ENCODE results near the gene PNPLA8.
"Not testable (repeated sequence)": the region's sequence is repeated elsewhere in the genome, so short reads cannot be mapped to it uniquely, and the experiment has no call there.

PNPLA8 gene

DNA sequence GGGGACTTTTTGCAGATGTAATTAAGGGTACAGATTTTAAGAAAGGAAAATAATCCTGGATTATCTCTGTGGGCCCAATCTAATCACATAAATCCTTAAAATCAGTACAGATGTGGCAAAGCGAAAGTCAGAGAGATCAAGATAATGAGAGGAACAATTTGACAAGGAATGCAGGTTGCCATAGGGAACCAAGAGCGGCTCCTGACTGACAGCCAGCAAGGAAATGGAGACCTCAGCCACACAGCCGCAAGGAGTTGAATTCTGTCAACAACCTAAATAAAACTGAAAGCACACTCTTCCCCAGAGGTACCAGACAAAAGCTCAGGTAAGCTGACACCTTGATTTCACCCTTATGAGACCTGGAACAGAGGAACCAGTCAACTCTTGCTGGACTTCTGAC, 3.4 kb upstream of the PNPLA8 start:
- DNase-seq (ENCODE audit: insufficient read length, low spot score), result no peak
- no peak for FAIRE-seq
- no peak for TF ChIP-seq POLR2A (IDR thresholded peaks at IDR 0.05; ENCODE audit: low read depth, low read length)

DNA sequence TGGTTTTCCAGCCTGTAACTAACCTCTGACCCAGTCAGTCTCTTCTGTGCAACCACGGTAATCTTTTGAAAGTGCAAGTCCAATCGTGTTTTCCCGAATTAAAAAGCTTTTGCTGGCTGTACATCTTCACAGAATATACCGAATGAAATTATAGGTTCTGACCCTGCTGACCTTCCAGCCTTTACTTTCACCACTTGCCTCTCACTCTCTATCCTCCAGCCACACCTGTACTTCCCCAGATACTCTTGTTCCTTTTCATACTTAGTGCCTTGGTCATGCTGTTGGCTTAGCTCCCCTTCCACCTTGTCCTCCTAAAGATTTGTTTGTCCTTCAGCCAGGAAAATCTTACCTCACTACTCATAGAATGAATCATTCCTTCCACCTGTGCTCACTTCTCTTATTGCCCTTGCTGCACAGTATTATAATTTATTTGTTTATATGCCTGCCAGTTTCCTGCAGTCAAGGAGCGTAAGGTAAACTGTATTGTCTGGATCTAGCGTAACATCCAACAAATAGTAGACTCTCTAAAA, 2.3 kb upstream of the PNPLA8 start:
- DNase-seq (ENCODE audit: insufficient read length, low spot score) (no peak), FAIRE-seq (no peak)
- TF ChIP-seq TAF1 (IDR thresholded peaks at IDR 0.05; ENCODE audit: low read depth, low read length) (no peak), SPI1 (IDR thresholded peaks at IDR 0.05; ENCODE audit: low read depth, low read length) (no peak), POU2F2 (IDR thresholded peaks at IDR 0.05; ENCODE audit: low read depth, low read length) (no peak), POLR2AphosphoS5 (IDR thresholded peaks at IDR 0.05; ENCODE audit: low read depth, low read length) (no peak), PAX5 (IDR thresholded peaks at IDR 0.05; ENCODE audit: insufficient read depth, low read length, severe bottlenecking) (no peak)

- TF ChIP-seq PAX5 (IDR thresholded peaks at IDR 0.05; ENCODE audit: insufficient read depth, low read length, severe bottlenecking), result no peak
- no peak for TF ChIP-seq POU2F2 (IDR thresholded peaks at IDR 0.05; ENCODE audit: low read depth, low read length)
- TF ChIP-seq POLR2AphosphoS5 (IDR thresholded peaks at IDR 0.05; ENCODE audit: low read depth, low read length), result no peak
- no peak for TF ChIP-seq TAF1 (IDR thresholded peaks at IDR 0.05; ENCODE audit: low read depth, low read length)
- TF ChIP-seq SPI1 (IDR thresholded peaks at IDR 0.05; ENCODE audit: low read depth, low read length), result no peak
- TF ChIP-seq POLR2A (IDR thresholded peaks at IDR 0.05; ENCODE audit: low read depth, low read length), result no peak
- FAIRE-seq (no peak), DNase-seq (ENCODE audit: insufficient read length, low spot score) (no peak)
Measured at GRCh38 chr7:108526768-108527017, 758 bp upstream of the PNPLA8 start.

DNA sequence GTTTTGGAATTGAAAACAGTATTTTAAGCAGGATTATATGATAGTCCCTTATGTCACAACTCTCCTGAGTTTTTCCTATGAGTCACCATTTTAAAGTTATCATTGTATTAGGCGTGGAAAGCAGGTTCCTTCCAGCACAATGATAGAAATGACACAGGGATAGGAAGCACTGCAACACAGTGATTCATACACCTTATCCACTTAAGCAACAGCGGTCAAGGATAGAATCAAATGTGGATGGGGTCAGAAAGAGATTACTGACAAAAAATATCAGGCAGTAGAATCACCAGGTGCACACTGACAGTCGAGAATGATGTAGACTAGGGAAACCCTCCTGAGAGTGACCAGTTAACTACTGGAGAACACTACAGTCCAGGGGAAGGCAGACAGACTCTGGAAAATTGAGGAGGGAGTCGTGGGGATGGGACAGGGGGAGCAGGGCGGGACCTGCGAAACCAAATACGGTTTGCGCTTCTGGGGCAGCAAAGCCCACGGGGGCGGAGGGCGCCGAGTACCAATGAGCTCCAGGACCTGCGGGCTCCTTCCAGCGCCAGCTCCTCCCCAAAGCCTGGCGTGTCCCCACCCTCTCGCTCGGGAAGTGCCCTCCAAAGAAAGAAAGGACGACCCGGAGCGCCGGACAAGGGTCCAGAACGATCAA, 479 bp downstream of the PNPLA8 start:
- DNase-seq (ENCODE audit: insufficient read length, low spot score) (no peak), FAIRE-seq (no peak)
- TF ChIP-seq POU2F2 (IDR thresholded peaks at IDR 0.05; ENCODE audit: low read depth, low read length) (no peak), POLR2AphosphoS5 (IDR thresholded peaks at IDR 0.05; ENCODE audit: low read depth, low read length) (no peak), PAX5 (IDR thresholded peaks at IDR 0.05; ENCODE audit: insufficient read depth, low read length, severe bottlenecking) (no peak), POLR2A (IDR thresholded peaks at IDR 0.05; ENCODE audit: low read depth, low read length) (no peak), TAF1 (IDR thresholded peaks at IDR 0.05; ENCODE audit: low read depth, low read length) (no peak), SPI1 (IDR thresholded peaks at IDR 0.05; ENCODE audit: low read depth, low read length) (no peak)

DNA sequence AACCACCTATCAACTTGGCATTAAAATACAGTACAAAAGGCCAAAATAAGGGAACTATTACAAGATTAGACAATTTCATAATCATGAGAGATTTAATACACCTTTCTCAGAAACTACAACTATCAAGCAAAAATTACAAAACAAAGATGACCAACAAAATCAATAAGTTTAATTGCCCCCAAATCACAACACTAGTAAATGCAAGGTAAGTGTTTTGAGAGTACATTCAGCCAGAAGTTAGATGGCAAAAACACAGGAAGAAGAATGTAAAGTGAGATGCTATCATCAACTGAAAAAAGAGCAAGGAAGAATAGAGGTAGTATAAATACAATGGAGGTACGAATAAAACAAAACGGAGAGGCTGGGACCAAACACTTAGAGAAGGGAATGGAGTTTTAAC, 3.2 kb downstream of the PNPLA8 start:
- FAIRE-seq, result no peak
- no peak for DNase-seq (ENCODE audit: insufficient read length, low spot score)
- no peak for TF ChIP-seq TAF1 (IDR thresholded peaks at IDR 0.05; ENCODE audit: low read depth, low read length)
- no peak for TF ChIP-seq POU2F2 (IDR thresholded peaks at IDR 0.05; ENCODE audit: low read depth, low read length)
- TF ChIP-seq PAX5 (IDR thresholded peaks at IDR 0.05; ENCODE audit: insufficient read depth, low read length, severe bottlenecking), result no peak
- TF ChIP-seq POLR2A (IDR thresholded peaks at IDR 0.05; ENCODE audit: low read depth, low read length), result no peak
- TF ChIP-seq POLR2AphosphoS5 (IDR thresholded peaks at IDR 0.05; ENCODE audit: low read depth, low read length), result no peak
- no peak for TF ChIP-seq SPI1 (IDR thresholded peaks at IDR 0.05; ENCODE audit: low read depth, low read length)

- DNase-seq (ENCODE audit: insufficient read length, low spot score) (no peak), FAIRE-seq (no peak)
- no peak for TF ChIP-seq POLR2AphosphoS5 (IDR thresholded peaks at IDR 0.05; ENCODE audit: low read depth, low read length)
- TF ChIP-seq SPI1 (IDR thresholded peaks at IDR 0.05; ENCODE audit: low read depth, low read length), result no peak
- TF ChIP-seq TAF1 (IDR thresholded peaks at IDR 0.05; ENCODE audit: low read depth, low read length), result no peak
- no peak for TF ChIP-seq POLR2A (IDR thresholded peaks at IDR 0.05; ENCODE audit: low read depth, low read length)
- TF ChIP-seq POU2F2 (IDR thresholded peaks at IDR 0.05; ENCODE audit: low read depth, low read length), result no peak
- no peak for TF ChIP-seq PAX5 (IDR thresholded peaks at IDR 0.05; ENCODE audit: insufficient read depth, low read length, severe bottlenecking)
Measured at GRCh38 chr7:108517951-108518350, 8.0 kb downstream of the PNPLA8 start.

DNA sequence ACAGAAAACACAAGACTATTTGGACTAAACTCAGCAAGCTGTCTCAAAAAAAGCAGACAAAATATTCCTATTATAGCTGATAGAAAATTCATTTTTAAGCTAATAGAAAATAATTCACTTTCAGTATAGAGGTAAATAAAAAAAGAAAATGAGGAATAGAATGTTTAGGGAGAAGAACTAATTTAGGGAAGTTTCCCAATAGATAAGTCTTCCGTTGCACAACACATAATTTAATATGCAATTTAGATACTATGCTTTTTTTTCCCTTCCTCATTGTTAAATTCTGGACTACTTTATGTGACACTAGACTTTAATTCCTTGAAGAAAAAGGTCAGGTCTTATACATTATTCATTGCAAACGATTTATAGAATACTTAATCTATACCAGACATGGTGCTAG, 10.3 kb downstream of the PNPLA8 start:
- TF ChIP-seq POU2F2 (IDR thresholded peaks at IDR 0.05; ENCODE audit: low read depth, low read length) (no peak), PAX5 (IDR thresholded peaks at IDR 0.05; ENCODE audit: insufficient read depth, low read length, severe bottlenecking) (no peak), SPI1 (IDR thresholded peaks at IDR 0.05; ENCODE audit: low read depth, low read length) (no peak), TAF1 (IDR thresholded peaks at IDR 0.05; ENCODE audit: low read depth, low read length) (no peak)
- DNase-seq (ENCODE audit: insufficient read length, low spot score), result no peak
- FAIRE-seq, result no peak

DNA sequence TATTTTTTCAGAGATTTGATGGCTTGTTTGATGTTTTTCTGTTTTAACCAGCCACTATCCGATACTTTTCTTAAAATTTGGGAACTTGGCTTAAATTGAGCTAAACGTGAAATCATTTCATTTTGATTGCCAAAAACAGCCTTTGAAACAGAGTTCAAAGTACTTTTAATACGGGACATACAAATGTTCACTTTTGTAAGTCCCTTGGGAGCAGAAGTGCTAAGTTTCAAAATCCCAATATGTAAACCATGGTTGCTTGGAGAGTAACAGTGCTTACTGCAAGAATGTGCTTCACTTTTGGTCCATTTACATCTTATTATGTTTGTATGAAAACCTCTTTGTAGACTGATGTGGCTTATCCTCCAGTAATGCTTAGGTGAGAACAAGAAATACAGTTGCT, 10.9 kb downstream of the PNPLA8 start:
- no peak for DNase-seq (ENCODE audit: insufficient read length, low spot score)
- TF ChIP-seq POU2F2 (IDR thresholded peaks at IDR 0.05; ENCODE audit: low read depth, low read length) (no peak), POLR2A (IDR thresholded peaks at IDR 0.05; ENCODE audit: low read depth, low read length) (no peak), TAF1 (IDR thresholded peaks at IDR 0.05; ENCODE audit: low read depth, low read length) (no peak), SPI1 (IDR thresholded peaks at IDR 0.05; ENCODE audit: low read depth, low read length) (no peak), PAX5 (IDR thresholded peaks at IDR 0.05; ENCODE audit: insufficient read depth, low read length, severe bottlenecking) (no peak), POLR2AphosphoS5 (IDR thresholded peaks at IDR 0.05; ENCODE audit: low read depth, low read length) (no peak)

GRCh38 chr7:108511939-108512338, 14.0 kb downstream of the PNPLA8 start:
- no peak for FAIRE-seq
- no peak for DNase-seq (ENCODE audit: insufficient read length, low spot score)
- no peak for TF ChIP-seq TAF1 (IDR thresholded peaks at IDR 0.05; ENCODE audit: low read depth, low read length)
- TF ChIP-seq SPI1 (IDR thresholded peaks at IDR 0.05; ENCODE audit: low read depth, low read length), result no peak
- no peak for TF ChIP-seq PAX5 (IDR thresholded peaks at IDR 0.05; ENCODE audit: insufficient read depth, low read length, severe bottlenecking)
- no peak for TF ChIP-seq POU2F2 (IDR thresholded peaks at IDR 0.05; ENCODE audit: low read depth, low read length)
- TF ChIP-seq POLR2A (IDR thresholded peaks at IDR 0.05; ENCODE audit: low read depth, low read length), result no peak
- TF ChIP-seq POLR2AphosphoS5 (IDR thresholded peaks at IDR 0.05; ENCODE audit: low read depth, low read length), result no peak

More for the DNA sequence above, 10.9 kb downstream of the PNPLA8 start:
- no peak for FAIRE-seq

DNA sequence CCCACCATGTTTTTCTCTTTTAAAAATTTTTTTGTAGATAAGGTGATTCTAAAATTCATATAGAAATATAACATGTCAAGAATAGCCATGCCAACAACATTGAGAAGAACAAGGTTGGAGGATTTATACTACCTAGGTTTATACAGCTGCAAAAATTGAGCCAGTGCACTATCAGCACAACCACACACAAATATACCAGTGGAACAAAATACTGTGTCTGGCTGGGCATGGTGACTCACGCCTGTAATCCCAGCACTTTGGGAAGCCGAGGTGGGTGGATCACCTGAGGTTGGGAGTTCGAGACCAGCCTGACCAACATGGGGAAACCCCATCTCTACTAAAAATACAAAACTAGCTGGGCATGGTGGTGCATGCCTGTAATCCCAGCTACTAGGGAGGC, 21.4 kb downstream of the PNPLA8 start:
- not testable (repeated sequence) for FAIRE-seq; DNase-seq (ENCODE audit: insufficient read length, low spot score)

Data from GM12891 (cell line).